Measurements from ENCODE around the gene MYH6.
A peak's percentile ranks its signal among the peaks of the same experiment; 100 is the strongest.

Gene MYH6

GRCh38 chr14:23353433-23353780 is 54.7 kb downstream of the MYH6 start:
- DNase-seq: no peak

GRCh38 chr14:23352506-23353432 is 55.3 kb downstream of the MYH6 start, which contains the start of gene SLC22A17:
Gene SLC22A17 (minus strand): TSS chr14:23352887.
- peak in 1 of 2 donors; percentile 8 for DNase-seq

GRCh38 chr14:23351681-23352505 is 56.2 kb downstream of the MYH6 start:
- DNase-seq: no peak

- no peak for DNase-seq
Measured at GRCh38 chr14:23349156-23349845, 58.8 kb downstream of the MYH6 start.

- DNase-seq: no peak
Measured at GRCh38 chr14:23348297-23348655, 59.8 kb downstream of the MYH6 start.

- DNase-seq: no peak
Measured at GRCh38 chr14:23347406-23348296, 60.4 kb downstream of the MYH6 start.

- no peak for DNase-seq
Measured at GRCh38 chr14:23346693-23347405, 61.2 kb downstream of the MYH6 start.

GRCh38 chr14:23345987-23346692 is 61.9 kb downstream of the MYH6 start:
- DNase-seq: no peak

- no peak for DNase-seq
Measured at GRCh38 chr14:23344481-23344880, 63.6 kb downstream of the MYH6 start.

- DNase-seq: no peak
Measured at GRCh38 chr14:23339506-23340268, 68.4 kb downstream of the MYH6 start.

- no peak for DNase-seq
Measured at GRCh38 chr14:23335623-23336022, 72.5 kb downstream of the MYH6 start.
